ENCODE measurements around the gene C9orf85.

Gene C9orf85

DNA sequence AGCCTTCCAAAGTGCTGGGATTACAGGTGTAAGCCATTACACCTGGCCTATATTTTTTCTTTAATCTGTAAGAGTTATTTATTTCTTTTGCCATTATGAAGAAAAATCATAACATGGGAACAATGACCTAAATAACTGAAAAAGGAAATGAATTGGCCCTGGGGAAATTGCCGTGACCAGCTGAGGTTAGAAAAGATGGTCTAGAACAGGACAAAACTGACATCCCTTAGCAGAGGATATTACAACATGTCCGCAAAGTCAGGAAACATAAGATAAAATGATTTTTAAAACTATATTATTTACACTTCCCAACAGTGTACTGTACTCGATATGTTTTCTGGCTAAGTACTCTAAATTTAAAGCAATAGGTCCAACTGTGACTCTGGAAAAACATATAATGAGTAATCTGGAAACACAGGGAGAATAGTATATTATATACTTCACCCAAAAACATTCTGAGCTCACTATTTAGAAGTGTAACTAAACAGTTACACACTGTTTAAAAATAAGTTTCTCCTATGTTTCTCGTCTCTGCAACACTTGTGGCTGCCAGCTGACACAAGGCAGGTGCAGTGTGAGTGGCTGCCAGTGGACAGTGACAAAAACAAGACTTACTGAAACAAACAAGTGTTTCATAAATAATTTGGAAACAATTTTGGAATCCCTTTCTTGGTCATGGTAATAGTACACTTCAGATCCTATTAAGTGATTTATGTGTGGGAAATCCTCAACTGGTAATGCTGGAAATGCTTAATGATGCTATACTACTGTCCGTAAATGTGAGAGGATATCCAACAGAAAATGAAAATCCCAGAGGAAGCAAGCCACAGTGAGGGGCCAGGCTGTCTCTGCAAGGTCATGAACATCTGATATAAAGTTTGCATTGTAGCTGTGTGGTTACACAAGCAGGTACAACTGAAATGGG, 69.1 kb downstream of the C9orf85 start:
- Histone ChIP-seq H3K79me2 (ENCODE audit: low read length) (no peaks in the 10 kb centered on the region), H4K20me1 (ENCODE audit: insufficient read depth, low read length) (no peaks in the 10 kb centered on the region), H3K36me3 (replicated peaks; ENCODE audit: insufficient read depth, low read length) (no peaks in the 10 kb centered on the region), H3K9ac (ENCODE audit: low read length) (no peak overlapping the region), H3K4me1 (ENCODE audit: low read length) (no peaks in the 10 kb centered on the region), H3K4me3 (ENCODE audit: low read length) (no peak overlapping the region), H3K4me2 (ENCODE audit: low read depth, low read length) (no peak overlapping the region), H3K27me3 (replicated peaks; ENCODE audit: insufficient read depth, low read length) (no peaks in the 10 kb centered on the region), H3K9me3 (replicated peaks; ENCODE audit: insufficient read depth, low read length) (no peaks in the 10 kb centered on the region), H3K27ac (ENCODE audit: low read length) (no peak overlapping the region), H3F3A (ENCODE audit: insufficient read depth, low read length) (no peaks in the 10 kb centered on the region), H3K9me2 (replicated peaks; ENCODE audit: insufficient read depth, low read length) (no peaks in the 10 kb centered on the region), H2AFZ (ENCODE audit: low read length) (no peak overlapping the region)
- DNase-seq: no peak
- TF ChIP-seq EZH2 (optimal IDR thresholded peaks at IDR 0.05; ENCODE audit: low read depth, low read length) (no peak), EZH2phosphoT487 (IDR thresholded peaks at IDR 0.05; ENCODE audit: low read length) (no peak)
- TF ChIP-seq, protein P1, sequence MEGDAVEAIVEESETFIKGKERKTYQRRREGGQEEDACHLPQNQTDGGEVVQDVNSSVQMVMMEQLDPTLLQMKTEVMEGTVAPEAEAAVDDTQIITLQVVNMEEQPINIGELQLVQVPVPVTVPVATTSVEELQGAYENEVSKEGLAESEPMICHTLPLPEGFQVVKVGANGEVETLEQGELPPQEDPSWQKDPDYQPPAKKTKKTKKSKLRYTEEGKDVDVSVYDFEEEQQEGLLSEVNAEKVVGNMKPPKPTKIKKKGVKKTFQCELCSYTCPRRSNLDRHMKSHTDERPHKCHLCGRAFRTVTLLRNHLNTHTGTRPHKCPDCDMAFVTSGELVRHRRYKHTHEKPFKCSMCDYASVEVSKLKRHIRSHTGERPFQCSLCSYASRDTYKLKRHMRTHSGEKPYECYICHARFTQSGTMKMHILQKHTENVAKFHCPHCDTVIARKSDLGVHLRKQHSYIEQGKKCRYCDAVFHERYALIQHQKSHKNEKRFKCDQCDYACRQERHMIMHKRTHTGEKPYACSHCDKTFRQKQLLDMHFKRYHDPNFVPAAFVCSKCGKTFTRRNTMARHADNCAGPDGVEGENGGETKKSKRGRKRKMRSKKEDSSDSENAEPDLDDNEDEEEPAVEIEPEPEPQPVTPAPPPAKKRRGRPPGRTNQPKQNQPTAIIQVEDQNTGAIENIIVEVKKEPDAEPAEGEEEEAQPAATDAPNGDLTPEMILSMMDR (IDR thresholded peaks at IDR 0.05; ENCODE audit: low read length): no peak

DNA sequence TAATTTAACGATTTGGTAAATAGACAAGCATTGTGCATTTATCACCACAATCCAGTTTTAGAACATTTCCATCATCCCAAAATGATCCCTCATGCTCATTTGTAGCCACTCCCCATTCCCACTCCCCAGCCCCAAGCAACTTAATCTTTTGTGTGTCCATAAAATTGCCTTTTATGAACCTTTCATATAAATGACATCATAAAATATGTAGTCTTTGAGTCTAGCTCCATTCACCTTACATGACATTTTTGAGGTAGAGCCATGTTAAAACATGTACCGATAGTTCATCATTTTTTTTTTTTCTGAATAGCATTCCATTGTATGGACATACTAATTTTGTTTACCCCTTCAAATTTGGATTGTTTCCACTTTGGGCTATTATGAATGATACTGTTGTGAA, 70.5 kb downstream of the C9orf85 start:
- DNase-seq: no peak

DNA sequence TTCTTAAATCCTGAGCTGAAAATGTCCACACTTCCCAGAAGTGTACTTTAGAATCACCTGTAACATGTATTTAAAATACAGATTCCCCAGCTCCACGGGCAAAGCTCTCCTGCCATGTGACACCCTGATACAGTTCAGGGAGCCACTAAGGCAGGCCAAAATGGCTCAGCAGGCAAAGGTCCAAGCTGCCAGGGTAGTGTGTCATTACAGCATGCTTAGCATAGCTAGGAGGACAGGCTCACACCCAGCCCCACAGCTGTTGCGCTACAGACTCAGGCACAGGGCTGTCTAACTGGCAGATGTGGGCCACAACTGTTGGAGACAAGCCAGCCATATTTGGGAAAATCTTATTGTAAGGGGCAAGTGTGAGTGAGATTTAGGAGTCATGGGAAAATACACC, 73.0 kb downstream of the C9orf85 start:
- no peak overlapping the region for H3K4me2 ChIP-seq (ENCODE audit: low read depth, low read length)
- no peaks in the 10 kb centered on the region for H3K36me3 ChIP-seq (replicated peaks; ENCODE audit: insufficient read depth, low read length)
- TF ChIP-seq EZH2 (optimal IDR thresholded peaks at IDR 0.05; ENCODE audit: low read depth, low read length) (no peak), EZH2phosphoT487 (IDR thresholded peaks at IDR 0.05; ENCODE audit: low read length) (no peak)
- TF ChIP-seq, protein P1 (IDR thresholded peaks at IDR 0.05; ENCODE audit: low read length): no peak

More for the DNA sequence above, 70.5 kb downstream of the C9orf85 start:
- no peak overlapping the region for H3K9ac ChIP-seq (ENCODE audit: low read length)
- no peaks in the 10 kb centered on the region for H3K9me3 ChIP-seq (replicated peaks; ENCODE audit: insufficient read depth, low read length)
- no peak overlapping the region for H3K4me3 ChIP-seq (ENCODE audit: low read length)
- no peak overlapping the region for H2AFZ ChIP-seq (ENCODE audit: low read length)
- H3K36me3 ChIP-seq (replicated peaks; ENCODE audit: insufficient read depth, low read length): no peaks in the 10 kb centered on the region
- H3K4me1 ChIP-seq (ENCODE audit: low read length): no peaks in the 10 kb centered on the region
- no peak for TF ChIP-seq EZH2phosphoT487 (IDR thresholded peaks at IDR 0.05; ENCODE audit: low read length)
- TF ChIP-seq, protein P1 (IDR thresholded peaks at IDR 0.05; ENCODE audit: low read length): no peak
- no peak for TF ChIP-seq EZH2 (optimal IDR thresholded peaks at IDR 0.05; ENCODE audit: low read depth, low read length)
- H3F3A ChIP-seq (ENCODE audit: insufficient read depth, low read length): no peaks in the 10 kb centered on the region
- no peak overlapping the region for H3K27ac ChIP-seq (ENCODE audit: low read length)
- H3K79me2 ChIP-seq (ENCODE audit: low read length): no peaks in the 10 kb centered on the region
- H3K4me2 ChIP-seq (ENCODE audit: low read depth, low read length): no peak overlapping the region
- H3K9me2 ChIP-seq (replicated peaks; ENCODE audit: insufficient read depth, low read length): no peaks in the 10 kb centered on the region
- H4K20me1 ChIP-seq (ENCODE audit: insufficient read depth, low read length): no peaks in the 10 kb centered on the region
- no peaks in the 10 kb centered on the region for H3K27me3 ChIP-seq (replicated peaks; ENCODE audit: insufficient read depth, low read length)

More for the DNA sequence above, 73.0 kb downstream of the C9orf85 start:
- no peaks in the 10 kb centered on the region for H3K4me1 ChIP-seq (ENCODE audit: low read length)
- no peak overlapping the region for H3K9ac ChIP-seq (ENCODE audit: low read length)
- no peaks in the 10 kb centered on the region for H3K27me3 ChIP-seq (replicated peaks; ENCODE audit: insufficient read depth, low read length)
- H3K4me3 ChIP-seq (ENCODE audit: low read length): no peak overlapping the region
- DNase-seq: no peak
- no peaks in the 10 kb centered on the region for H3K79me2 ChIP-seq (ENCODE audit: low read length)
- H3K9me2 ChIP-seq (replicated peaks; ENCODE audit: insufficient read depth, low read length): no peaks in the 10 kb centered on the region
- H3F3A ChIP-seq (ENCODE audit: insufficient read depth, low read length): no peaks in the 10 kb centered on the region
- no peak overlapping the region for H3K27ac ChIP-seq (ENCODE audit: low read length)
- no peaks in the 10 kb centered on the region for H4K20me1 ChIP-seq (ENCODE audit: insufficient read depth, low read length)
- no peak overlapping the region for H2AFZ ChIP-seq (ENCODE audit: low read length)
- H3K9me3 ChIP-seq (replicated peaks; ENCODE audit: insufficient read depth, low read length): no peaks in the 10 kb centered on the region

Measured in MM.1S (cell line).